ENCODE results near the gene MRPL1. TPM values are rescaled to one million over a fixed set of nuclear protein-coding genes. Genes with fewer than 3 reads are reported as not detected.

MRPL1 gene
- total RNA-seq, 1 donor from 2014 or later = 31.7 TPM

GRCh38 chr4:77872723-77873445, 10.3 kb downstream of the MRPL1 start:
- POLR2A ChIA-PET = no interaction called here
- Mint-ChIP-seq H3K27ac (no peak overlapping the region), H3K4me1 (peaks cover 12% of the 10 kb centered on the region), H3K9me3 (no peaks in the 10 kb centered on the region), H3K27me3 (no peaks in the 10 kb centered on the region), H3K36me3 (ENCODE audit: low read depth) (peaks cover 49% of the 10 kb centered on the region), H3K4me3 (no peak overlapping the region)
- CTCF ChIA-PET = no interaction called here
- ATAC-seq (ENCODE audit: low read depth) (no peak), DNase-seq (no peak)
- TF ChIP-seq CTCF (IDR thresholded peaks at IDR 0.05) = no peak
- intact Hi-C loops (cut with micrococcal nuclease) = no loop called here

- peaks cover 60% of the 10 kb centered on the region for H3K36me3 Mint-ChIP-seq (ENCODE audit: low read depth)
- POLR2A ChIA-PET = interaction anchor here (0.6 to 1.4 kb wide), 3 partner anchors 15 to 378 kb away, joined by 3 to 6 read pairs (median 5); partner anchors contain the start of gene MRPL1
- ATAC-seq (ENCODE audit: low read depth) = no peak
- no peaks in the 10 kb centered on the region for H3K27me3 Mint-ChIP-seq
- no peak for TF ChIP-seq CTCF (IDR thresholded peaks at IDR 0.05)
- H3K4me1 Mint-ChIP-seq = no peaks in the 10 kb centered on the region
- CTCF ChIA-PET = no interaction called here
- no peak overlapping the region for H3K4me3 Mint-ChIP-seq
- H3K27ac Mint-ChIP-seq = no peak overlapping the region
- no peaks in the 10 kb centered on the region for H3K9me3 Mint-ChIP-seq
- intact Hi-C loops (cut with micrococcal nuclease) = no loop called here
- DNase-seq = no peak
Measured at GRCh38 chr4:77877167-77877566, 14.5 kb downstream of the MRPL1 start.

GRCh38 chr4:77877771-77878565, 15.3 kb downstream of the MRPL1 start:
- intact Hi-C loops (cut with micrococcal nuclease) = no loop called here
- POLR2A ChIA-PET = interaction anchor here (1.4 kb wide), 1 partner anchor 16 kb away, joined by 3 read pairs; the partner anchor contains the start of gene MRPL1
- no peaks in the 10 kb centered on the region for H3K9me3 Mint-ChIP-seq
- CTCF ChIA-PET = no interaction called here
- peaks cover 2% of the 10 kb centered on the region for H3K4me1 Mint-ChIP-seq
- no peak for TF ChIP-seq CTCF (IDR thresholded peaks at IDR 0.05)
- no peak for DNase-seq
- H3K27me3 Mint-ChIP-seq = no peaks in the 10 kb centered on the region
- peaks cover 59% of the 10 kb centered on the region for H3K36me3 Mint-ChIP-seq (ENCODE audit: low read depth)
- no peak overlapping the region for H3K27ac Mint-ChIP-seq
- ATAC-seq (ENCODE audit: low read depth) = no peak
- no peak overlapping the region for H3K4me3 Mint-ChIP-seq

GRCh38 chr4:77880784-77881183, 18.2 kb downstream of the MRPL1 start:
- CTCF ChIA-PET = no interaction called here
- POLR2A ChIA-PET = no interaction called here
- peaks cover 63% of the 10 kb centered on the region for H3K36me3 Mint-ChIP-seq (ENCODE audit: low read depth)

More at GRCh38 chr4:77880784-77881183, 18.2 kb downstream of the MRPL1 start:
- H3K27ac Mint-ChIP-seq = no peak overlapping the region
- H3K27me3 Mint-ChIP-seq = no peaks in the 10 kb centered on the region
- DNase-seq (no peak), ATAC-seq (ENCODE audit: low read depth) (no peak)
- no peak overlapping the region for H3K4me3 Mint-ChIP-seq
- TF ChIP-seq CTCF (IDR thresholded peaks at IDR 0.05) = no peak
- peaks cover 2% of the 10 kb centered on the region for H3K9me3 Mint-ChIP-seq
- peaks cover 2% of the 10 kb centered on the region for H3K4me1 Mint-ChIP-seq
- intact Hi-C loops (cut with micrococcal nuclease) = no loop called here
